Mesendoderm (in vitro differentiated cells): ENCODE data around the gene SLC10A1.

Experiments
- DNase-seq: peaks from one replicate; pipeline ENCODE4 v3.0.0; 2013
- H2AK5ac ChIP-seq: 2 replicates; pipeline ENCODE4 v1.6.1; 2013; ENCODE audit warnings: low read length, inconsistent platforms
- H2BK120ac ChIP-seq: 2 replicates; pipeline ENCODE4 v1.6.1; 2013; ENCODE audit warnings: low read depth, mild to moderate bottlenecking, low read length, moderate library complexity, mixed read lengths
- H2BK15ac ChIP-seq: replicated peaks from 2 replicates; pipeline ENCODE4 v1.6.1; 2013; ENCODE audit warnings: low read depth, mild to moderate bottlenecking, moderate library complexity
- H2BK5ac ChIP-seq: 2 replicates; pipeline ENCODE4 v1.6.1; 2013; ENCODE audit warnings: low read length, inconsistent platforms
- H3K18ac ChIP-seq: 2 replicates; pipeline ENCODE4 v1.6.1; 2013; ENCODE audit warnings: mild to moderate bottlenecking, low read length, mixed read lengths
- H3K23ac ChIP-seq: one replicate; pipeline ENCODE4 v1.6.1; 2013; ENCODE audit warnings: low read length
- H3K27ac ChIP-seq: 2 replicates; pipeline ENCODE4 v1.5.1; 2013; ENCODE audit warnings: low read depth, mild to moderate bottlenecking, inconsistent platforms, low read length, moderate library complexity
- H3K27me3 ChIP-seq: 2 replicates; pipeline ENCODE4 v1.6.1; 2013; ENCODE audit warnings: low read length, control low read depth, mild to moderate bottlenecking, inconsistent platforms; ENCODE audit not compliant: insufficient read depth, poor library complexity
- H3K36me3 ChIP-seq: 2 replicates; pipeline ENCODE4 v1.6.1; 2013; ENCODE audit warnings: low read length, inconsistent platforms; ENCODE audit not compliant: control insufficient read depth, insufficient read depth
- H3K4ac ChIP-seq: one replicate; pipeline ENCODE4 v1.6.1; 2013; ENCODE audit warnings: low read depth, mild to moderate bottlenecking, low read length, moderate library complexity
- H3K4me1 ChIP-seq: 2 replicates; pipeline ENCODE4 v1.6.1; 2013; ENCODE audit warnings: low read depth, low read length, inconsistent platforms; ENCODE audit not compliant: control insufficient read depth
- H3K4me2 ChIP-seq: 2 replicates; pipeline ENCODE4 v1.6.1; 2013; ENCODE audit warnings: low read length
- H3K4me3 ChIP-seq: 2 replicates; pipeline ENCODE4 v1.5.1; 2013; ENCODE audit warnings: mild to moderate bottlenecking, low read length
- H3K56ac ChIP-seq: one replicate; pipeline ENCODE4 v1.6.1; 2013; ENCODE audit warnings: low read length
- H3K79me1 ChIP-seq: 2 replicates; pipeline ENCODE4 v1.6.1; 2013; ENCODE audit warnings: low read length, inconsistent platforms
- H3K79me2 ChIP-seq: 2 replicates; pipeline ENCODE4 v1.6.1; 2013; ENCODE audit warnings: mild to moderate bottlenecking, low read length; ENCODE audit not compliant: control insufficient read depth, insufficient read depth
- H3K9ac ChIP-seq: 2 replicates; pipeline ENCODE4 v1.6.1; 2013; ENCODE audit warnings: low read length, inconsistent platforms
- H4K5ac ChIP-seq: one replicate; pipeline ENCODE4 v1.6.1; 2013; ENCODE audit warnings: low read length
- H4K8ac ChIP-seq: one replicate; pipeline ENCODE4 v1.6.1; 2013; ENCODE audit warnings: low read depth, mild to moderate bottlenecking, control low read depth, low read length, moderate library complexity
- WGBS: extraction: QIAGEN DNeasy Blood & Tissue Kit; methylation state at CpG from one replicate; pipeline ENCODE4 v1.1.7; 2013; ENCODE audit warnings: low lambda C conversion rate, missing lambda C conversion rate; ENCODE audit not compliant: insufficient coverage; ENCODE audit errors: extremely low coverage; 5-methylcytosine and 5-hydroxymethylcytosine counted together

The SLC10A1 gene

DNA sequence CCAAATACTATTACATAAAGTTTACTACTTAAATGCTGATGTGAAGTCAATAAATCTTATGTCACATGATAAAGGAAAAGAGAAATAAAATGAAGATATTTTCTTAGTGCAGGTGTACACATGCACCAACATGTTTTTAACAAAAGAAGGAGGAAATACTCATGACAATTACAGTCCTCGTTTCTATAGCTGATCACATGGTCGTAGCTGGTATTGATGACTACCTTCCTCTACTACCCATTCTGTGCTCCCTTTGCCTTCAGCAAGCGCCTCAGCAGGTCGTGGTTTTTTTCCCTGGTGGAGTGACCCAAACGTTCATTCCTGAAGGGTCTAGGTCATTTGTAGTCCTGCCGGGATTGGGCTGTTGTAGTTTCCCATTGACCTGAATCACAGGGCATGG, 25.4 kb upstream of the SLC10A1 start:
- no peaks in the 10 kb centered on the region for H3K79me1 ChIP-seq

DNA sequence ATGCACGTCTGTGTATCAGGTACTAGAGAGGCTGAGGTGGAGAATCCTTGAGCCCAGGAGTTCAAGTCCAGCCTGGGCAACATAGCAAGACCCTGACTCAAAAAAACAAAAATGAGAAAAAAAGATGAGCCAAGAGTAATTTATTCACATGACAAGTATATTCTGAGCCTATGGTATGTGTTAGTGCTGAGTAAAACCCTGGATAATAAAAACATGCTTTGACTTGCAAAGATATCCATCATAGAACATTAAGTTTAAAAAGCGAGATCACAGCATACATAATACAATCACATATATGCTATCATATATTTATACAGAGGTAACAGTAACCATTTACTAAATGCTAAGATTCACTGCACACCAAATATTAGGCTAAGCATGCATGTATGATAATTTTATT, 23.9 kb upstream of the SLC10A1 start:
- no peak overlapping the region for H3K4ac ChIP-seq
- no peak overlapping the region for H2BK5ac ChIP-seq
- no peak overlapping the region for H4K8ac ChIP-seq
- H2BK15ac ChIP-seq: no peak overlapping the region
- H2AK5ac ChIP-seq: no peak overlapping the region
- H3K79me2 ChIP-seq: no peaks in the 10 kb centered on the region
- H2BK120ac ChIP-seq: no peak overlapping the region
- WGBS: no CpG with 5 or more reads among the region's 2 CpGs
- no peak overlapping the region for H3K23ac ChIP-seq
- no peak for DNase-seq
- H3K9ac ChIP-seq: no peak overlapping the region
- no peaks in the 10 kb centered on the region for H3K36me3 ChIP-seq
- no peaks in the 10 kb centered on the region for H3K27me3 ChIP-seq
- no peak overlapping the region for H3K4me3 ChIP-seq
- no peak overlapping the region for H3K56ac ChIP-seq
- H3K79me1 ChIP-seq: no peaks in the 10 kb centered on the region
- no peak overlapping the region for H3K18ac ChIP-seq
- no peak overlapping the region for H3K4me2 ChIP-seq
- no peak overlapping the region for H4K5ac ChIP-seq
- H3K27ac ChIP-seq: no peak overlapping the region
- no peaks in the 10 kb centered on the region for H3K4me1 ChIP-seq

More for the DNA sequence above, 25.4 kb upstream of the SLC10A1 start:
- Histone ChIP-seq H3K9ac (no peak overlapping the region), H3K27ac (no peak overlapping the region), H3K4ac (no peak overlapping the region), H3K27me3 (no peaks in the 10 kb centered on the region), H3K79me2 (no peaks in the 10 kb centered on the region), H3K36me3 (no peaks in the 10 kb centered on the region), H3K4me1 (no peaks in the 10 kb centered on the region), H2BK15ac (no peak overlapping the region), H2BK5ac (no peak overlapping the region), H2AK5ac (no peak overlapping the region), H2BK120ac (no peak overlapping the region), H4K5ac (no peak overlapping the region), H4K8ac (no peak overlapping the region), H3K23ac (no peak overlapping the region), H3K4me2 (no peak overlapping the region), H3K56ac (no peak overlapping the region), H3K18ac (no peak overlapping the region), H3K4me3 (no peak overlapping the region)
- no peak for DNase-seq
- no CpG with 5 or more reads among the region's 6 CpGs for WGBS

DNA sequence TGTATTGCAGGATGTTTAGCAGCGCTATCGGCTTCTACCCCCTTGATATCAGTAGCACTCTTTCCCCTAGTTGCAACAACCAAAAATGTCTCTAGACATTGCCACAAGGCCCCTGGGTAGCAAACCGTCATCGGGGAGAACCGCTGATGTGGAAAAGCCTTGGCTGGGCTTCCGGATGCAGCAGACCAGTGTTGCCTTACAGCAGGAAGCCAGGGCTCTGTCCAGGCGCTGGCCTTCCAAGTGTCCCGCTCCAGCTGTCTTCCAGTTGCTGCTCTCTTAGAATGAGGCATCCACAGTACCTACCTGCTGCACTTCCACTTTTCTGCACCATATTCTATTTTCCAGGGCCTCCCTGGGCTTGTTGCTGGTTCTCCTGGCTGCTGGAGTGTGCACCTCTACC, 22.6 kb upstream of the SLC10A1 start:
- Histone ChIP-seq H3K4me1 (no peaks in the 10 kb centered on the region), H4K8ac (no peak overlapping the region), H3K18ac (no peak overlapping the region), H3K79me2 (no peaks in the 10 kb centered on the region), H2BK120ac (no peak overlapping the region), H3K23ac (no peak overlapping the region), H3K4me2 (no peak overlapping the region), H2AK5ac (no peak overlapping the region), H2BK15ac (no peak overlapping the region), H3K4me3 (no peak overlapping the region), H3K79me1 (no peaks in the 10 kb centered on the region), H4K5ac (no peak overlapping the region), H3K4ac (no peak overlapping the region), H3K27ac (no peak overlapping the region), H3K36me3 (no peaks in the 10 kb centered on the region), H3K27me3 (no peaks in the 10 kb centered on the region), H2BK5ac (no peak overlapping the region), H3K56ac (no peak overlapping the region), H3K9ac (no peak overlapping the region)
- WGBS: no CpG with 5 or more reads among the region's 8 CpGs
- no peak for DNase-seq

DNA sequence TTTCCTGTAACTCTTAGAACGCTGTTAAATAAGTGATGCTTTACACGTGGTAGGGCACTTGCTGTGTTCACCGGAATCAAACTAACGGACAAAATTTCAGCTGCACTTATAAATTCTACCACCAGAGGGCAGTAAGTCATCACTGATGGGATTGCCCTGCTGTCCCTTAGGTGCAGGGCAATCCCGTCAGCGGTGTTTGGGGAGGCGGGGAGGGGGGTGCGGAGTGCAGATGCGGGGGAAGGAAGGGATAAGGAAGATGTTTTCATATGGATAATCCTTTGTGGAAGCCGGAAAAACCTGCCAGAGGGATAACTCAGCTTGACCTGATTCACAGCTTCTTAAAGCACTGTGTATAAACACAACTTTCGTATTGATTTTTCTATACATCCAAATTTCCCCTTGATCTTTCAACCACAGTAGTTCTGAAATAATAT, 21.7 kb upstream of the SLC10A1 start:
- no CpG with 5 or more reads among the region's 11 CpGs for WGBS
- Histone ChIP-seq H2AK5ac (no peak overlapping the region), H3K27me3 (no peaks in the 10 kb centered on the region), H3K36me3 (no peaks in the 10 kb centered on the region), H2BK5ac (no peak overlapping the region), H3K4me1 (no peaks in the 10 kb centered on the region), H4K8ac (no peak overlapping the region), H2BK120ac (no peak overlapping the region), H3K9ac (no peak overlapping the region), H4K5ac (no peak overlapping the region), H3K27ac (no peak overlapping the region), H3K4me3 (no peak overlapping the region), H3K23ac (no peak overlapping the region), H3K56ac (no peak overlapping the region), H3K79me2 (no peaks in the 10 kb centered on the region), H3K79me1 (no peaks in the 10 kb centered on the region), H3K4ac (no peak overlapping the region), H3K4me2 (no peak overlapping the region), H2BK15ac (no peak overlapping the region), H3K18ac (no peak overlapping the region)
- peak; percentile 76 for DNase-seq

DNA sequence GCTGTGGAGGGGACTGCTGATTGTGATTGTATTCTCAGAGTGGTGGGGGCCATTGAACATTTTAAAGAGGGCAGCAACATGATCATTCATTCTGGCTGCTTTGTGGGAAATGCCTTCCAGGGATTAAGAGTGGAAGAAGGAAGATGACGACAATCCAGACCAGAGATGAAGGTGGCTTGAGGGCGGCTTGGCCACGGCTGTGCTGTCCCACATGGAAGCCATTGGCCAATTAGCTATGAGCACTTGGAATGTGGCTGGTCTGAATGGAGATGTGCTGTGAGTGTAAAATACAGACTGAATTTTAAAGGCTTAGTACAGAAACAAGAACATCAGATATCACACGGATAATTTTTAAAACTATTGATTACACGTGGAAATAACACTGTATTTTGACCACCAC, 19.2 kb upstream of the SLC10A1 start:
- H3K18ac ChIP-seq: no peak overlapping the region
- no peak overlapping the region for H3K4ac ChIP-seq
- no peak overlapping the region for H4K5ac ChIP-seq
- DNase-seq: no peak
- no peak overlapping the region for H3K27ac ChIP-seq
- H3K4me3 ChIP-seq: no peak overlapping the region
- no peak overlapping the region for H4K8ac ChIP-seq
- no peak overlapping the region for H3K4me2 ChIP-seq
- no peaks in the 10 kb centered on the region for H3K36me3 ChIP-seq
- H3K56ac ChIP-seq: no peak overlapping the region
- no peak overlapping the region for H3K9ac ChIP-seq
- no CpG with 5 or more reads among the region's 5 CpGs for WGBS
- H3K79me2 ChIP-seq: no peaks in the 10 kb centered on the region
- H3K4me1 ChIP-seq: no peaks in the 10 kb centered on the region
- H2AK5ac ChIP-seq: no peak overlapping the region
- no peak overlapping the region for H3K23ac ChIP-seq
- no peaks in the 10 kb centered on the region for H3K27me3 ChIP-seq
- no peak overlapping the region for H2BK5ac ChIP-seq
- no peak overlapping the region for H2BK15ac ChIP-seq
- H2BK120ac ChIP-seq: no peak overlapping the region
- H3K79me1 ChIP-seq: no peaks in the 10 kb centered on the region

DNA sequence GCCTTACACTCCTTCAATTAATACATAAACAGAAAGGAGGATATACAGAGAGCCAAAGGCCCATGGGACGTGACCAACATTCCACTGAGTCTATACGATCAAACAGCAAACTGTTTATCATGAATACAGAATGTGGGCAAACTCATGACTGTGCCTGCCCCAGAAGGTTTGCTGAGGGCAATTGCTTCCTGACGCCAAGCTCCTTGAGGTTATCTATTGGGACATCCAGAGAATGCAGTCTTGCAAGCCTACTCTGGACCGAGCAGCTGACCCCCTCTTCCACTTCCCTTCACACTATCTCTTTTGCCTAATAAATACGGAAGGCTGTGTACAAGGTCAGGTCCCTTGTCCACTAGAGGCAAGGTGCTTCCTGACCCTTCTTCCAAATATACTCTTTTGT, 18.5 kb upstream of the SLC10A1 start:
- no peak overlapping the region for H2BK120ac ChIP-seq
- no peak for DNase-seq
- H4K5ac ChIP-seq: no peak overlapping the region
- H2AK5ac ChIP-seq: no peak overlapping the region
- H3K27me3 ChIP-seq: no peaks in the 10 kb centered on the region
- no peaks in the 10 kb centered on the region for H3K36me3 ChIP-seq
- H3K4me1 ChIP-seq: no peaks in the 10 kb centered on the region
- H3K79me2 ChIP-seq: no peaks in the 10 kb centered on the region
- H3K23ac ChIP-seq: no peak overlapping the region
- H3K9ac ChIP-seq: no peak overlapping the region
- no peak overlapping the region for H3K4ac ChIP-seq
- no peaks in the 10 kb centered on the region for H3K79me1 ChIP-seq
- H3K27ac ChIP-seq: no peak overlapping the region
- no peak overlapping the region for H3K4me2 ChIP-seq
- no peak overlapping the region for H4K8ac ChIP-seq
- H2BK15ac ChIP-seq: no peak overlapping the region
- WGBS: no CpG with 5 or more reads among the region's 5 CpGs
- no peak overlapping the region for H2BK5ac ChIP-seq
- H3K4me3 ChIP-seq: no peak overlapping the region
- H3K56ac ChIP-seq: no peak overlapping the region
- H3K18ac ChIP-seq: no peak overlapping the region
